Thyroid gland (tissue), 4 donors: ENCODE measurements around the gene ATP5F1D. TPM values are rescaled to one million over a fixed set of nuclear protein-coding genes. Genes with fewer than 3 reads are reported as not detected.

Source experiments
- DNase-seq, 2 donors: peaks; one replicate each; pipeline ENCODE4 v3.0.0-alpha.2; 2019
- H3K27ac ChIP-seq, 3 donors: fragments of 200-600 bp; sonication (generic); 1 replicate in 2 of 3; 2 replicates in 1 of 3; pipeline ENCODE4 v1.5.1; 2016 to 2019; ENCODE audit warnings: mild to moderate bottlenecking in 1 of 3, moderate library complexity in 1 of 3
- H3K27me3 ChIP-seq: fragments of 200-600 bp; sonication (generic); one replicate; pipeline ENCODE4 v1.5.1; 2019
- H3K36me3 ChIP-seq, 2 donors: fragments of 200-600 bp; sonication (generic); one replicate each; pipeline ENCODE4 v1.5.1; 2016 to 2019
- H3K4me1 ChIP-seq, 2 donors: fragments of 200-600 bp; sonication (generic); one replicate each; pipeline ENCODE4 v1.5.1; 2017 to 2019
- H3K4me3 ChIP-seq, 3 donors: fragments of 200-600 bp; sonication (generic); replicated peaks in 1 of 3; 1 replicate in 2 of 3; 2 replicates in 1 of 3; pipeline ENCODE4 v1.5.1; 2016; ENCODE audit warnings: mild to moderate bottlenecking in 1 of 3
- H3K9me3 ChIP-seq: fragments of 200-600 bp; sonication (generic); one replicate; pipeline ENCODE4 v1.5.1; 2017
- POLR2A ChIP-seq, 2 donors: fragments of 450-650 bp; IDR thresholded peaks; one replicate each; pipeline ENCODE4 v1.6.1; 2017; ENCODE audit warnings: antibody characterized with exemption in 2 of 2, mild to moderate bottlenecking in 2 of 2, moderate library complexity in 1 of 2
- WGBS, 2 donors: methylation state at CpG; one replicate each; pipeline ENCODE4 v1.1.5; 2017; 5-methylcytosine and 5-hydroxymethylcytosine counted together
- intact Hi-C: fragments of 100-400 bp; cut with DNase I; formaldehyde crosslinking; loops from one replicate; pipeline ENCODE4 v1.15.1; 2023
- total RNA-seq, 4 donors: library from RNA; depleted of rRNA; stranded (reverse); fragments of >200 nt; gene quantifications; one replicate each; pipeline ENCODE4 v1.2.3, GENCODE V29; 2016
- TF ChIP-seq, protein P1 (sequence below), 6 experiments: fragments of 200-600 bp in 3 of 6; fragments of 450-650 bp in 3 of 6; sonication (generic) in 3 of 6; IDR thresholded peaks; one replicate each; pipeline ENCODE4 v1.5.1; 2016 to 2019; ENCODE audit warnings: antibody characterized with exemption in 6 of 6, mild to moderate bottlenecking in 2 of 6, inconsistent platforms in 1 of 6, moderate library complexity in 1 of 6

Gene ATP5F1D
- total RNA-seq, 4 donors from 2014 or later = 39.2 to 182 (median 83.0) TPM

DNA sequence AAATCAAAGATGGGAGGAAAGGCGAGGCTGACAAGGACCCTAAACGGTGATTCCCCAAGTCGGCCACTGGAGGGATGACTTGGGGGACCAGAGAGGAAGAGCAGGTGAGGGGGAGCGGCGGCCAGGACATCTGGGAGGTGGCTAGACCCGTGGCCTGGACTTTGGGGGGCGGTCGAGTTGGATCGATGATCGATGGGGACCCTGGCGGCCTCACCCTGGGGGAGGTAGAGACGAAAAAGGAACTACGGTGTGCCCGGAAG, 19.9 kb downstream of the ATP5F1D start:
- H3K9me3 ChIP-seq = no peaks in the 10 kb centered on the region
- peak overlapping the region in 1 of 3 donors; percentile 71 for H3K4me3 ChIP-seq
- H3K36me3 ChIP-seq = peaks cover 14 to 24% of the 10 kb centered on the region in 2 donors
- DNase-seq = no peak
- TF ChIP-seq POLR2A (IDR thresholded peaks at IDR 0.05) = no peak
- TF ChIP-seq, protein P1, sequence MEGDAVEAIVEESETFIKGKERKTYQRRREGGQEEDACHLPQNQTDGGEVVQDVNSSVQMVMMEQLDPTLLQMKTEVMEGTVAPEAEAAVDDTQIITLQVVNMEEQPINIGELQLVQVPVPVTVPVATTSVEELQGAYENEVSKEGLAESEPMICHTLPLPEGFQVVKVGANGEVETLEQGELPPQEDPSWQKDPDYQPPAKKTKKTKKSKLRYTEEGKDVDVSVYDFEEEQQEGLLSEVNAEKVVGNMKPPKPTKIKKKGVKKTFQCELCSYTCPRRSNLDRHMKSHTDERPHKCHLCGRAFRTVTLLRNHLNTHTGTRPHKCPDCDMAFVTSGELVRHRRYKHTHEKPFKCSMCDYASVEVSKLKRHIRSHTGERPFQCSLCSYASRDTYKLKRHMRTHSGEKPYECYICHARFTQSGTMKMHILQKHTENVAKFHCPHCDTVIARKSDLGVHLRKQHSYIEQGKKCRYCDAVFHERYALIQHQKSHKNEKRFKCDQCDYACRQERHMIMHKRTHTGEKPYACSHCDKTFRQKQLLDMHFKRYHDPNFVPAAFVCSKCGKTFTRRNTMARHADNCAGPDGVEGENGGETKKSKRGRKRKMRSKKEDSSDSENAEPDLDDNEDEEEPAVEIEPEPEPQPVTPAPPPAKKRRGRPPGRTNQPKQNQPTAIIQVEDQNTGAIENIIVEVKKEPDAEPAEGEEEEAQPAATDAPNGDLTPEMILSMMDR (IDR thresholded peaks at IDR 0.05) = no peak
- H3K4me1 ChIP-seq = peaks cover 46 to 81% of the 10 kb centered on the region in 2 donors
- intact Hi-C loops = no loop called here
- peak overlapping the region; percentile 95 to 97 (median 96) for H3K27ac ChIP-seq
- no peaks in the 10 kb centered on the region for H3K27me3 ChIP-seq
- WGBS, 2 donors = 18 to 24% methylated on average over 14 of the region's 14 CpGs

DNA sequence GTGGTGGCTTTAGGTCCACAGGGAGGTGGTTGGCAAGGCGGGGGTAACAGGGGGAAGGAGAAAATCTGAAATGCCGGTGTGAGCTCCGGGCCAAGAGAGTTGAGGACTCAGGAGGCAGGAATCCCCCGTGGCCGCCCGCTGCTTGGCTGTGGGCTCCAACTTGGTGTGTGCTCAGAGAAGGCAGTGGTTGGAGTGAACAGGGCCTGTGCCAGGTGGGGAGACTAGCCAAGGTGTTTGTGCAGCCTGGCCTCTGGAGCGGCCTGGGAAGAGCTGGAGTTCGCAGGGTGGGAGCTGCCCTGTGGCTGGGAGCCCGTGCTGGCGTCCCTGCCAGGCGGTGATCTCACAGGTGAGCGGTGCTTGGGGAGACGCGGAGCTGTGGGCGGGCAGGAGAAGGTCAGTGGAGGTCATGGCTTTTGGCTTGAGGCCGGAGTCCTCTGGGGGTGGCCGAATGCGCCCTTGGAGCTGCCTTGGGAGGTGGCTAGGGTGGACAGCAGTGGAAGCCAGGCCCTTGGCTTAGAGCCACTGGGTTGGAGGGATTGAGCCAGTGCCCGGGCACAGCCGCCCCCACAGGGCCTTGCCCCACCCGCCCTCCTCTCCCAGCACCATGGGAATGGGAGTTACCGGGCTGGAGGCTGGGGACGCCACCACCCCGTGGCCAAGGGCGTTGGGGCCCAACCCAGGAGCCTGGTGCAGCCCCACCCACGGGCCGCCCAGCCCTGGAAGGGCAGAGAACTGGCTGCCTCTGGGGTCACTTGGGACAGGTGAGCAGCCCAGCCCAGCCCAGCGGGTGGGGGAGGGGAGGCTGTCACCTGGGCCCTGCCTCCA, 20.5 kb downstream of the ATP5F1D start:
- Histone ChIP-seq H3K27me3 (no peaks in the 10 kb centered on the region), H3K36me3 (peaks cover 9 to 18% of the 10 kb centered on the region in 2 donors), H3K4me3 (peak overlapping the region in 1 of 3 donors; percentile 71), H3K9me3 (no peaks in the 10 kb centered on the region), H3K4me1 (peaks cover 49 to 87% of the 10 kb centered on the region in 2 donors), H3K27ac (peak overlapping the region; percentile 95 to 97 (median 96))
- WGBS, 2 donors = 6 to 19% methylated on average over 11 to 22 of the region's 28 CpGs
- TF ChIP-seq, protein P1 (IDR thresholded peaks at IDR 0.05) = no peak
- TF ChIP-seq POLR2A (IDR thresholded peaks at IDR 0.05) = peak in 1 of 2 donors; percentile 77
- intact Hi-C loops = no loop called here
- peak; percentile 94 to 96 for DNase-seq

DNA sequence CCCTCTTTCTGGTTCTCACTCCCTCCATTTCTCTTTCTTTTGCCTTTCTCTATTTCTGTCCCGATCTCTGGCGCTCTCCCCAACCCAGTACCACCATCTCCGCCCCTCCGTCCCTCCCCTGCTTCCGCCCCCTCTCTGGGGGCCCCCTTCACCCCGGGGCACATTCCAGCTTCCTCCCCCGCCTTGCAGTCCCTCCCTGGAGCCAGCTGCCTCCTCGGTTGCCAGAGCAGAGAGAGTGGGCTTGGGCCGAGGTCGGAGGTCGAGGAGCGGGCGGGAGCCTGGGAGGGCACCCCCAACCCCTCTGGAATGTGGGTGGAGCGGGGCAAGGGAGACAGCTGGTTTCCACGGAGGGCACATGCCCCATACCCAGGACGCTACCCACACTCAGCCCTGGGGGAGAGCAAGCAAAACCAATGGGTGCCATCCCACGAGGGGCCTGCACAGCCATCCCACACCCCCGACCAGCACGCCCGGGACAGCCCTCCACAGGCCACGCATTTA, 21.1 kb downstream of the ATP5F1D start:
- peak overlapping the region in 1 of 3 donors; percentile 71 for H3K4me3 ChIP-seq
- H3K4me1 ChIP-seq = peaks cover 55 to 88% of the 10 kb centered on the region in 2 donors
- no peak for DNase-seq
- no peaks in the 10 kb centered on the region for H3K9me3 ChIP-seq
- peak overlapping the region; percentile 95 to 97 (median 96) for H3K27ac ChIP-seq
- 18 to 37% methylated on average over 7 to 18 of the region's 21 CpGs for WGBS, 2 donors
- intact Hi-C loops = no loop called here
- peaks cover 2 to 12% of the 10 kb centered on the region in 2 donors for H3K36me3 ChIP-seq
- H3K27me3 ChIP-seq = no peaks in the 10 kb centered on the region
- TF ChIP-seq, protein P1 (IDR thresholded peaks at IDR 0.05) = no peak
- peak in 1 of 2 donors; percentile 0 for TF ChIP-seq POLR2A (IDR thresholded peaks at IDR 0.05)

DNA sequence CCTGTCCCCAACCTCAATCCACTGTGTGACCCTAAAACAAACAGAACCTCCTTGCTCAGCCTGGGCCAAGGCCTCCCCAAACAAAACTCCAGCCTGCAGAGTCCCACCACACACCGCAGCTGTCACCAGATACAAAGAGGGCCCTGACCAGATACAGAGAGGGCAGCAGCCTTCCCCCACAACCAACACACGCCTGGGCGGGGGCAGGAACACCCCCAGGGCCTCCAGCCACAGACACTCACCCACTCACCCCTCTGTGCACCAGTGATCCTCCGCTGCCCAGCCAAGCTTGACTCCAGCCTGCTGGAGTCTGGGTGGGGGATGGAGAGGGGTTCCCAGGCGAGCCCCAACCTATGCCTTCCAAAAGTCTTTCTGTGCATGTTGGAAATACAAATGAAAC, 21.6 kb downstream of the ATP5F1D start:
- H3K27me3 ChIP-seq = no peaks in the 10 kb centered on the region
- H3K4me1 ChIP-seq = peaks cover 60 to 88% of the 10 kb centered on the region in 2 donors
- DNase-seq = peak; percentile 68 to 75
- H3K27ac ChIP-seq = peak overlapping the region; percentile 95 to 97 (median 96)
- TF ChIP-seq, protein P1 (IDR thresholded peaks at IDR 0.05) = no peak
- TF ChIP-seq POLR2A (IDR thresholded peaks at IDR 0.05) = no peak
- intact Hi-C loops = no loop called here
- WGBS, 2 donors = 37 to 46% methylated on average over 5 of the region's 5 CpGs
- H3K9me3 ChIP-seq = no peaks in the 10 kb centered on the region
- H3K4me3 ChIP-seq = no peak overlapping the region
- H3K36me3 ChIP-seq = peaks cover 0 to 6% of the 10 kb centered on the region in 2 donors
